ENCODE data around the gene HBEGF. TPM values are rescaled to one million over a fixed set of nuclear protein-coding genes. Genes with fewer than 3 reads are reported as not detected.

The HBEGF gene
- total RNA-seq, 1 donor from 2014 or later = 2.2 TPM

GRCh38 chr5:140311011-140311467 is 35.4 kb downstream of the HBEGF start:
- H3K27ac Mint-ChIP-seq (ENCODE audit: unreplicated experiment) = no peak overlapping the region
- no peaks in the 10 kb centered on the region for H3K36me3 Mint-ChIP-seq (ENCODE audit: low read depth)
- DNase-seq (ENCODE audit: low read depth, low spot score) = no peak
- peaks cover 5% of the 10 kb centered on the region for H3K27me3 Mint-ChIP-seq (ENCODE audit: low read depth)
- TF ChIP-seq CTCF (conservative IDR thresholded peaks at IDR 0.05) = no peak
- H3K4me1 Mint-ChIP-seq = no peaks in the 10 kb centered on the region
- no peaks in the 10 kb centered on the region for H3K9me3 Mint-ChIP-seq
- H3K4me3 Mint-ChIP-seq = no peak overlapping the region

- TF ChIP-seq CTCF (conservative IDR thresholded peaks at IDR 0.05) = no peak
- no peaks in the 10 kb centered on the region for H3K36me3 Mint-ChIP-seq (ENCODE audit: low read depth)
- DNase-seq (ENCODE audit: low read depth, low spot score) = no peak
- H3K27me3 Mint-ChIP-seq (ENCODE audit: low read depth) = peaks cover 9% of the 10 kb centered on the region
- H3K27ac Mint-ChIP-seq (ENCODE audit: unreplicated experiment) = no peak overlapping the region
- H3K4me1 Mint-ChIP-seq = no peaks in the 10 kb centered on the region
- H3K4me3 Mint-ChIP-seq = no peak overlapping the region
- H3K9me3 Mint-ChIP-seq = no peaks in the 10 kb centered on the region
These were observed 36.0 kb downstream of the HBEGF start for GRCh38 chr5:140310434-140310833.

- no peak for DNase-seq (ENCODE audit: low read depth, low spot score)
These were observed 36.6 kb downstream of the HBEGF start for GRCh38 chr5:140309706-140310249.

GRCh38 chr5:140305471-140305870 is 40.9 kb downstream of the HBEGF start:
- no peaks in the 10 kb centered on the region for H3K9me3 Mint-ChIP-seq
- peaks cover 26% of the 10 kb centered on the region for H3K4me1 Mint-ChIP-seq
- peak overlapping the region; percentile 36 for H3K4me3 Mint-ChIP-seq
- no peaks in the 10 kb centered on the region for H3K36me3 Mint-ChIP-seq (ENCODE audit: low read depth)
- H3K27ac Mint-ChIP-seq (ENCODE audit: unreplicated experiment) = no peak overlapping the region
- TF ChIP-seq CTCF (conservative IDR thresholded peaks at IDR 0.05) = no peak
- DNase-seq (ENCODE audit: low read depth, low spot score) = no peak
- H3K27me3 Mint-ChIP-seq (ENCODE audit: low read depth) = peaks cover 9% of the 10 kb centered on the region

More at GRCh38 chr5:140309706-140310249, 36.6 kb downstream of the HBEGF start:
- no peak overlapping the region for H3K27ac Mint-ChIP-seq (ENCODE audit: unreplicated experiment)
- no peaks in the 10 kb centered on the region for H3K36me3 Mint-ChIP-seq (ENCODE audit: low read depth)
- H3K9me3 Mint-ChIP-seq = no peaks in the 10 kb centered on the region
- TF ChIP-seq CTCF (conservative IDR thresholded peaks at IDR 0.05) = no peak
- no peak overlapping the region for H3K4me3 Mint-ChIP-seq
- H3K27me3 Mint-ChIP-seq (ENCODE audit: low read depth) = peaks cover 9% of the 10 kb centered on the region
- no peaks in the 10 kb centered on the region for H3K4me1 Mint-ChIP-seq

- DNase-seq (ENCODE audit: low read depth, low spot score) = no peak
- Mint-ChIP-seq H3K36me3 (ENCODE audit: low read depth) (peaks cover 3% of the 10 kb centered on the region), H3K27me3 (ENCODE audit: low read depth) (peaks cover 9% of the 10 kb centered on the region), H3K27ac (ENCODE audit: unreplicated experiment) (peak overlapping the region; percentile 19), H3K4me1 (peaks cover 28% of the 10 kb centered on the region), H3K9me3 (no peaks in the 10 kb centered on the region), H3K4me3 (no peak overlapping the region)
- TF ChIP-seq CTCF (conservative IDR thresholded peaks at IDR 0.05) = no peak
These were observed 42.4 kb downstream of the HBEGF start for GRCh38 chr5:140303966-140304365.

All from neural crest cell (in vitro differentiated cells).